IMR-90 (cell line): ENCODE measurements around the gene GPR39. TPM values are rescaled to one million over a fixed set of nuclear protein-coding genes. Genes with fewer than 3 reads are reported as not detected.

ENCODE experiments used
- ATAC-seq: fragments of 200-7000 bp; cut with Tn5 transposase; 2 replicates; pipeline ENCODE4 v1.9.1; 2020; ENCODE audit warnings: low read depth, mild to moderate bottlenecking, moderate library complexity
- BruUV-seq: library from RNA; stranded (reverse); fragments of 400-500 nt; replicated peaks from 2 replicates; lab custom pipeline; 2021; lab: Mats Ljungman, UMichigan
- CTCF ChIA-PET: fragments of 300-600 bp; formaldehyde crosslinking; extraction: SDS; loops from one replicate; lab custom pipeline; 2021; ENCODE audit warnings: antibody characterized with exemption; lab: Yijun Ruan, JAX
- POLR2A ChIA-PET: fragments of 300-600 bp; sonication (Branson Sonifier 250); formaldehyde crosslinking; loops from one replicate; lab custom pipeline; 2022; ENCODE audit warnings: antibody characterized with exemption; ENCODE audit not compliant: unreplicated experiment; lab: Charles Lee
- DNase-seq: peaks from one replicate; pipeline ENCODE4 v3.0.0; 2013
- H2AFZ ChIP-seq: replicated peaks from 2 replicates; pipeline ENCODE3; 2013; ENCODE audit warnings: low read length, mild to moderate bottlenecking; ENCODE audit not compliant: poor library complexity
- H2AK5ac ChIP-seq: 2 replicates; pipeline ENCODE4 v1.6.1; 2013; ENCODE audit warnings: low read depth, low read length, inconsistent platforms
- H2AK9ac ChIP-seq: replicated peaks from 2 replicates; pipeline ENCODE3; 2013; ENCODE audit warnings: mild to moderate bottlenecking, low read depth, low read length, moderate library complexity; ENCODE audit not compliant: poor library complexity
- H2BK120ac ChIP-seq: 2 replicates; pipeline ENCODE4 v1.6.1; 2013; ENCODE audit warnings: low read depth, low read length, inconsistent platforms
- H2BK15ac ChIP-seq: 3 replicates; pipeline ENCODE4 v1.6.1; 2013; ENCODE audit warnings: low read depth, low read length, inconsistent platforms
- H2BK20ac ChIP-seq: 2 replicates; pipeline ENCODE4 v1.6.1; 2013; ENCODE audit warnings: low read depth, mild to moderate bottlenecking, inconsistent platforms, low read length, moderate library complexity
- H2BK5ac ChIP-seq: 2 replicates; pipeline ENCODE4 v1.6.1; 2013; ENCODE audit warnings: mild to moderate bottlenecking, low read depth, low read length, inconsistent platforms; ENCODE audit not compliant: poor library complexity, severe bottlenecking
- H3K14ac ChIP-seq: replicated peaks from 2 replicates; pipeline ENCODE4 v1.6.1; 2013; ENCODE audit warnings: low read depth, low read length, inconsistent platforms
- H3K18ac ChIP-seq: 2 replicates; pipeline ENCODE4 v1.6.1; 2013; ENCODE audit warnings: low read depth, low read length, control low read depth
- H3K23ac ChIP-seq: 2 replicates; pipeline ENCODE4 v1.6.1; 2013; ENCODE audit warnings: low read depth, low read length, inconsistent platforms
- H3K27ac ChIP-seq: 2 replicates; pipeline ENCODE4 v1.5.1; 2013; ENCODE audit warnings: mild to moderate bottlenecking, control low read depth, low read length; ENCODE audit not compliant: insufficient read depth
- H3K27me3 ChIP-seq: 2 replicates; pipeline ENCODE4 v1.6.1; 2013; ENCODE audit warnings: low read length; ENCODE audit not compliant: control insufficient read depth, insufficient read depth
- H3K36me3 ChIP-seq: 2 replicates; pipeline ENCODE4 v1.6.1; 2013; ENCODE audit warnings: low read length, mixed read lengths; ENCODE audit not compliant: control insufficient read depth, insufficient read depth
- H3K4ac ChIP-seq: 2 replicates; pipeline ENCODE4 v1.6.1; 2013; ENCODE audit warnings: low read depth, low read length, inconsistent platforms
- H3K4me1 ChIP-seq: 2 replicates; pipeline ENCODE4 v1.6.1; 2013; ENCODE audit warnings: low read length, mixed read lengths; ENCODE audit not compliant: control insufficient read depth, insufficient read depth
- H3K4me2 ChIP-seq: 2 replicates; pipeline ENCODE4 v1.6.1; 2013; ENCODE audit warnings: low read depth, mild to moderate bottlenecking, control low read depth, low read length, moderate library complexity
- H3K4me3 ChIP-seq: 2 replicates; pipeline ENCODE4 v1.5.1; 2013; ENCODE audit warnings: low read depth, mild to moderate bottlenecking, control low read depth, low read length, moderate library complexity; ENCODE audit not compliant: insufficient read depth
- H3K56ac ChIP-seq: 2 replicates; pipeline ENCODE4 v1.6.1; 2013; ENCODE audit warnings: low read length, inconsistent platforms; ENCODE audit not compliant: insufficient read depth; ENCODE audit errors: extremely low read depth
- H3K79me1 ChIP-seq, 2 experiments: 2 replicates each; pipeline ENCODE4 v1.6.1; 2013; ENCODE audit warnings: low read length in 2 of 2, inconsistent platforms in 1 of 2, low read depth in 1 of 2
- H3K9ac ChIP-seq: 2 replicates; pipeline ENCODE4 v1.6.1; 2013; ENCODE audit warnings: low read depth, low read length, control low read depth
- H3K9me1 ChIP-seq: 2 replicates; pipeline ENCODE4 v1.6.1; 2013; ENCODE audit warnings: low read length, inconsistent platforms; ENCODE audit not compliant: insufficient read depth
- H3K9me3 ChIP-seq: 2 replicates; pipeline ENCODE4 v1.6.1; 2013; ENCODE audit warnings: low read length; ENCODE audit not compliant: control insufficient read depth, insufficient read depth
- H4K20me1 ChIP-seq: 2 replicates; pipeline ENCODE4 v1.6.1; 2013; ENCODE audit warnings: low read length, inconsistent platforms; ENCODE audit not compliant: insufficient read depth
- H4K5ac ChIP-seq: 2 replicates; pipeline ENCODE4 v1.6.1; 2013; ENCODE audit warnings: mild to moderate bottlenecking, low read depth, low read length, control low read depth
- H4K8ac ChIP-seq, 2 experiments: 2 replicates each; pipeline ENCODE4 v1.6.1; 2013; ENCODE audit warnings: low read depth in 2 of 2, low read length in 2 of 2, control low read depth in 1 of 2, inconsistent platforms in 1 of 2
- H4K91ac ChIP-seq: 2 replicates; pipeline ENCODE4 v1.6.1; 2013; ENCODE audit warnings: low read depth, low read length, inconsistent platforms; ENCODE audit not compliant: insufficient read depth
- BHLHE40 ChIP-seq: fragments of 150-350 bp; IDR thresholded peaks from 2 replicates; pipeline ENCODE4 v1.6.1; 2016; ENCODE audit warnings: mild to moderate bottlenecking, low read depth, low read length
- CEBPB ChIP-seq: IDR thresholded peaks from 2 replicates; pipeline ENCODE4 v1.6.1; 2012; ENCODE audit warnings: low read depth, low read length, improper control_type of control experiment
- CHD1 ChIP-seq: IDR thresholded peaks from 2 replicates; pipeline ENCODE4 v1.6.1; 2012; ENCODE audit warnings: low read depth, low read length, improper control_type of control experiment
- CTCF ChIP-seq: conservative IDR thresholded peaks from 2 replicates; pipeline ENCODE4 v1.5.1; 2012; ENCODE audit warnings: mild to moderate bottlenecking, low read depth, low read length, improper control_type of control experiment
- FOS ChIP-seq: fragments of 150-350 bp; IDR thresholded peaks from 2 replicates; pipeline ENCODE4 v1.6.1; 2016; ENCODE audit warnings: low read depth, low read length
- MAFK ChIP-seq: IDR thresholded peaks from 2 replicates; pipeline ENCODE4 v1.6.1; 2012; ENCODE audit warnings: low read depth, low read length, improper control_type of control experiment
- MAZ ChIP-seq: IDR thresholded peaks from 2 replicates; pipeline ENCODE4 v1.6.1; 2012; ENCODE audit warnings: low read depth, mild to moderate bottlenecking, low read length, improper control_type of control experiment, moderate library complexity, borderline replicate concordance
- MXI1 ChIP-seq: IDR thresholded peaks from 2 replicates; pipeline ENCODE4 v1.6.1; 2012; ENCODE audit warnings: low read depth, mild to moderate bottlenecking, low read length, moderate library complexity, borderline replicate concordance
- NFE2L2 ChIP-seq: fragments of 150-350 bp; IDR thresholded peaks from 2 replicates; pipeline ENCODE4 v1.6.1; 2016; ENCODE audit warnings: low read depth, mild to moderate bottlenecking, low read length
- POLR2A ChIP-seq: IDR thresholded peaks from 2 replicates; pipeline ENCODE4 v1.6.1; 2012; ENCODE audit warnings: mild to moderate bottlenecking, low read depth, low read length
- RAD21 ChIP-seq: IDR thresholded peaks from 2 replicates; pipeline ENCODE4 v1.6.1; 2012; ENCODE audit warnings: low read length, improper control_type of control experiment
- RCOR1 ChIP-seq: IDR thresholded peaks from 2 replicates; pipeline ENCODE4 v1.6.1; 2012; ENCODE audit warnings: mild to moderate bottlenecking, low read length, improper control_type of control experiment; ENCODE audit not compliant: insufficient replicate concordance
- RFX5 ChIP-seq: IDR thresholded peaks from 2 replicates; pipeline ENCODE4 v1.8.0; 2012; ENCODE audit warnings: low read depth, mild to moderate bottlenecking, low read length, moderate library complexity
- SMC3 ChIP-seq: fragments of 150-350 bp; IDR thresholded peaks from 2 replicates; pipeline ENCODE4 v1.6.1; 2016; ENCODE audit warnings: low read depth, mild to moderate bottlenecking, antibody characterized with exemption, low read length, moderate library complexity
- USF2 ChIP-seq: fragments of 150-350 bp; IDR thresholded peaks from 2 replicates; pipeline ENCODE4 v1.6.1; 2017; ENCODE audit warnings: mild to moderate bottlenecking, antibody characterized with exemption, low read length, low read depth
- WGBS, 2 experiments: methylation state at CpG; one replicate each; pipeline versions ENCODE4 v1.1.5 to v1.1.7; 2013; ENCODE audit warnings: missing lambda C conversion rate in 2 of 2; ENCODE audit not compliant: insufficient read length in 1 of 2; ENCODE audit errors: extremely low coverage in 2 of 2; 5-methylcytosine and 5-hydroxymethylcytosine counted together
- dilution Hi-C: fragments of 300-500 bp; cut with HindIII; formaldehyde crosslinking; loops from one replicate; pipeline ENCODE4 v1.14.3; 2018; ENCODE audit warnings: low sequenced_read_pairs; ENCODE audit not compliant: unreplicated experiment
- in situ Hi-C: fragments of 300-500 bp; cut with MboI; formaldehyde crosslinking; loops from 3 replicates; pipeline ENCODE4 v1.14.3; 2019; ENCODE audit warnings: low sequenced_read_pairs, inconsistent platforms, mixed read lengths
- intact Hi-C: fragments of 100-400 bp; cut with micrococcal nuclease; formaldehyde crosslinking; loops from 2 replicates; pipeline ENCODE4 v1.10.0; 2022
- polyA plus RNA-seq, 3 experiments: library from polyadenylated mRNA; depleted of rRNA; stranded (reverse); fragments of >200 nt; gene quantifications; 2 replicates each; pipeline ENCODE4 v1.2.3, GENCODE V29; 2012; ENCODE audit warnings: low replicate concordance in 1 of 3
- total RNA-seq: library from RNA; depleted of rRNA; stranded (reverse); fragments of >200 nt; gene quantifications from 2 replicates; pipeline ENCODE4 v1.2.3, GENCODE V29; 2012
- TF ChIP-seq, protein P1 (sequence below): fragments of 150-350 bp; IDR thresholded peaks from 2 replicates; pipeline ENCODE4 v1.6.1; 2016; ENCODE audit warnings: low read depth, mild to moderate bottlenecking, low read length, moderate library complexity, borderline replicate concordance

Gene GPR39
- total and polyA plus RNA-seq, 2 of the 4 experiments (the other 2 are of a cell fraction) = 4.4 to 9.0 TPM

DNA sequence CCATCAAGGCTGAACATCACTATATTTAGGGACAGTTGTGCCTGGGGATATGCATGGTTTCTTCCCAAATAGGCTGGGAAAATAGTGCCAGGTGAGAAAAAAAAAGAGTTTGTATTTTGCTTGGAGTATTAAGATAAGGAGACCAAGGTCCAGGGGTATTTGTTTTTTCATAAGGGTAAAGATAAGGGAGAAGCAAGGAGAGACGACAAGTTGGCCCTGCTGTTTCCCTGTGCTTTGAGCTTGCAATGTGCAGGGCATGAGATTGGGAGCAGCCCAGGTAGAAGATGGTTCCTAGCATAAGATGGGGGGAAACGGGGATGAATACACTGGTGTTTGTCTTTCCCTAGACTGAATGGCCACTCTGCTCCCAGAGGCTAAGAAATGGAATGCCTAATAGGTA, 8.8 kb upstream of the GPR39 start:
- Histone ChIP-seq H3K27ac (no peak overlapping the region), H3K9me1 (no peaks in the 10 kb centered on the region; the same call in 1 of the 2 replicates), H2AK5ac (no peak overlapping the region), H3K4me3 (no peak overlapping the region), H3K27me3 (peaks cover 14% of the 10 kb centered on the region), H4K8ac (no peak overlapping the region), H4K20me1 (no peaks in the 10 kb centered on the region), H4K5ac (no peak overlapping the region), H3K56ac (no peak overlapping the region), H3K4ac (no peak overlapping the region), H3K9ac (no peak overlapping the region), H2AK9ac (no peak overlapping the region), H3K14ac (no peak overlapping the region), H2BK5ac (no peak overlapping the region), H3K23ac (no peak overlapping the region), H2BK20ac (no peak overlapping the region), H2AFZ (no peak overlapping the region), H3K36me3 (no peaks in the 10 kb centered on the region), H2BK15ac (no peak overlapping the region), H3K18ac (no peak overlapping the region), H3K9me3 (no peaks in the 10 kb centered on the region; the same call in 1 of the 2 replicates), H3K4me2 (no peak overlapping the region), H3K4me1 (no peaks in the 10 kb centered on the region), H2BK120ac (no peak overlapping the region), H3K79me1 (no peaks in the 10 kb centered on the region), H4K91ac (no peak overlapping the region)
- CTCF ChIA-PET = interaction anchor here (0.6 to 1.0 kb wide), 2 partner anchors 14 to 881 kb away, joined by 3 to 5 read pairs; no protein-coding TSS in a partner anchor
- POLR2A ChIA-PET = interaction anchor here (0.5 kb wide), 1 partner anchor 1444 kb away, joined by 3 read pairs; no protein-coding TSS in a partner anchor
- WGBS, 2 experiments = 0% methylated on average over 1 of the region's 2 CpGs; no CpG with 5 or more reads in 1 of the 2 experiments
- dilution Hi-C loops = no loop called here
- DNase-seq (no peak), ATAC-seq (no peak)
- BruUV-seq = no TSS peak
- intact Hi-C loops = no loop called here
- in situ Hi-C loops = no loop called here
- TF ChIP-seq CHD1 (no peak), BHLHE40 (no peak), RAD21 (no peak), CEBPB (no peak), USF2 (no peak), MAZ (no peak), CTCF (no peak), MXI1 (no peak), MAFK (no peak), RFX5 (no peak), SMC3 (no peak), NFE2L2 (no peak), RCOR1 (no peak), FOS (no peak), POLR2A (no peak)
- TF ChIP-seq, protein P1, sequence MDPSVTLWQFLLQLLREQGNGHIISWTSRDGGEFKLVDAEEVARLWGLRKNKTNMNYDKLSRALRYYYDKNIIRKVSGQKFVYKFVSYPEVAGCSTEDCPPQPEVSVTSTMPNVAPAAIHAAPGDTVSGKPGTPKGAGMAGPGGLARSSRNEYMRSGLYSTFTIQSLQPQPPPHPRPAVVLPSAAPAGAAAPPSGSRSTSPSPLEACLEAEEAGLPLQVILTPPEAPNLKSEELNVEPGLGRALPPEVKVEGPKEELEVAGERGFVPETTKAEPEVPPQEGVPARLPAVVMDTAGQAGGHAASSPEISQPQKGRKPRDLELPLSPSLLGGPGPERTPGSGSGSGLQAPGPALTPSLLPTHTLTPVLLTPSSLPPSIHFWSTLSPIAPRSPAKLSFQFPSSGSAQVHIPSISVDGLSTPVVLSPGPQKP = no peak
